ENCODE data around the gene GNB5. TPM values are rescaled to one million over a fixed set of nuclear protein-coding genes. Genes with fewer than 3 reads are reported as not detected.
A peak's percentile ranks its signal among the peaks of the same experiment; 100 is the strongest.

GNB5 gene
- total RNA-seq, 1 donor from 2014 or later: 64.2 TPM

- no peaks in the 10 kb centered on the region for H3K27me3 Mint-ChIP-seq
- H3K4me3 Mint-ChIP-seq: no peak overlapping the region
- no peaks in the 10 kb centered on the region for H3K36me3 Mint-ChIP-seq (ENCODE audit: low read depth)
- CTCF ChIA-PET: interaction anchor here (0.9 to 1.1 kb wide), 2 partner anchors 57 to 126 kb away, joined by 3 to 4 read pairs; no protein-coding TSS in a partner anchor
- no peak overlapping the region for H3K27ac Mint-ChIP-seq
- intact Hi-C loops (cut with micrococcal nuclease): no loop called here
- no peak for DNase-seq
- POLR2A ChIA-PET: interaction anchor here (0.6 to 0.7 kb wide), 2 partner anchors 97 to 111 kb away, joined by 3 to 7 read pairs; partner anchors contain the start of gene LEO1
- peak; percentile 45 for ATAC-seq (ENCODE audit: low read depth)
- no peak for TF ChIP-seq CTCF (IDR thresholded peaks at IDR 0.05)
- H3K9me3 Mint-ChIP-seq: no peaks in the 10 kb centered on the region
- peaks cover 23% of the 10 kb centered on the region for H3K4me1 Mint-ChIP-seq
Measured at GRCh38 chr15:52082197-52083036, 108.8 kb downstream of the GNB5 start.

GRCh38 chr15:52080706-52081392, 110.3 kb downstream of the GNB5 start:
- POLR2A ChIA-PET: no interaction called here

GRCh38 chr15:52080031-52080430, 111.2 kb downstream of the GNB5 start:
- ATAC-seq (ENCODE audit: low read depth) (no peak), DNase-seq (no peak)
- no peak for TF ChIP-seq CTCF (IDR thresholded peaks at IDR 0.05)
- no peaks in the 10 kb centered on the region for H3K9me3 Mint-ChIP-seq
- intact Hi-C loops (cut with micrococcal nuclease): no loop called here
- no peaks in the 10 kb centered on the region for H3K27me3 Mint-ChIP-seq
- H3K27ac Mint-ChIP-seq: no peak overlapping the region
- no peaks in the 10 kb centered on the region for H3K36me3 Mint-ChIP-seq (ENCODE audit: low read depth)
- H3K4me3 Mint-ChIP-seq: no peak overlapping the region
- CTCF ChIA-PET: interaction anchor here (0.8 to 2.0 kb wide), 10 partner anchors 8 to 191 kb away, joined by 3 to 11 read pairs (median 4); partner anchors contain the start of genes BCL2L10 and LEO1
- H3K4me1 Mint-ChIP-seq: peaks cover 23% of the 10 kb centered on the region
- POLR2A ChIA-PET: no interaction called here

More at GRCh38 chr15:52080706-52081392, 110.3 kb downstream of the GNB5 start:
- peaks cover 23% of the 10 kb centered on the region for H3K4me1 Mint-ChIP-seq
- H3K27me3 Mint-ChIP-seq: no peaks in the 10 kb centered on the region
- CTCF ChIA-PET: interaction anchor here (0.9 to 1.5 kb wide), 3 partner anchors 9 to 192 kb away, joined by 3 to 6 read pairs (median 4); no protein-coding TSS in a partner anchor
- no peaks in the 10 kb centered on the region for H3K9me3 Mint-ChIP-seq
- H3K27ac Mint-ChIP-seq: no peak overlapping the region
- no peak for ATAC-seq (ENCODE audit: low read depth)
- no peak for TF ChIP-seq CTCF (IDR thresholded peaks at IDR 0.05)
- H3K36me3 Mint-ChIP-seq (ENCODE audit: low read depth): no peaks in the 10 kb centered on the region
- H3K4me3 Mint-ChIP-seq: no peak overlapping the region
- intact Hi-C loops (cut with micrococcal nuclease): no loop called here
- DNase-seq: no peak

- Mint-ChIP-seq H3K9me3 (no peaks in the 10 kb centered on the region), H3K4me1 (peaks cover 23% of the 10 kb centered on the region), H3K4me3 (no peak overlapping the region), H3K36me3 (ENCODE audit: low read depth) (no peaks in the 10 kb centered on the region), H3K27ac (no peak overlapping the region), H3K27me3 (no peaks in the 10 kb centered on the region)
- DNase-seq: peak; percentile 60
- TF ChIP-seq CTCF (IDR thresholded peaks at IDR 0.05): peak; percentile 76
- POLR2A ChIA-PET: no interaction called here
- intact Hi-C loops (cut with micrococcal nuclease): loop anchor here (1.0 to 2.0 kb wide), 6 partner anchors 24 to 656 kb away; no protein-coding TSS in a partner anchor
- ATAC-seq (ENCODE audit: low read depth): peak; percentile 68
- CTCF ChIA-PET: interaction anchor here (0.6 to 2.3 kb wide), 31 partner anchors 10 to 429 kb away, joined by 3 to 12 read pairs (median 3); partner anchors contain the start of genes BCL2L10 and LEO1
Measured at GRCh38 chr15:52078876-52079700, 112.1 kb downstream of the GNB5 start.
